ENCODE measurements around the gene TMEM259. TPM values are rescaled to one million over a fixed set of nuclear protein-coding genes. Genes with fewer than 3 reads are reported as not detected.

Gene TMEM259
- total RNA-seq, 1 donor from 2014 or later: 31.7 TPM

DNA sequence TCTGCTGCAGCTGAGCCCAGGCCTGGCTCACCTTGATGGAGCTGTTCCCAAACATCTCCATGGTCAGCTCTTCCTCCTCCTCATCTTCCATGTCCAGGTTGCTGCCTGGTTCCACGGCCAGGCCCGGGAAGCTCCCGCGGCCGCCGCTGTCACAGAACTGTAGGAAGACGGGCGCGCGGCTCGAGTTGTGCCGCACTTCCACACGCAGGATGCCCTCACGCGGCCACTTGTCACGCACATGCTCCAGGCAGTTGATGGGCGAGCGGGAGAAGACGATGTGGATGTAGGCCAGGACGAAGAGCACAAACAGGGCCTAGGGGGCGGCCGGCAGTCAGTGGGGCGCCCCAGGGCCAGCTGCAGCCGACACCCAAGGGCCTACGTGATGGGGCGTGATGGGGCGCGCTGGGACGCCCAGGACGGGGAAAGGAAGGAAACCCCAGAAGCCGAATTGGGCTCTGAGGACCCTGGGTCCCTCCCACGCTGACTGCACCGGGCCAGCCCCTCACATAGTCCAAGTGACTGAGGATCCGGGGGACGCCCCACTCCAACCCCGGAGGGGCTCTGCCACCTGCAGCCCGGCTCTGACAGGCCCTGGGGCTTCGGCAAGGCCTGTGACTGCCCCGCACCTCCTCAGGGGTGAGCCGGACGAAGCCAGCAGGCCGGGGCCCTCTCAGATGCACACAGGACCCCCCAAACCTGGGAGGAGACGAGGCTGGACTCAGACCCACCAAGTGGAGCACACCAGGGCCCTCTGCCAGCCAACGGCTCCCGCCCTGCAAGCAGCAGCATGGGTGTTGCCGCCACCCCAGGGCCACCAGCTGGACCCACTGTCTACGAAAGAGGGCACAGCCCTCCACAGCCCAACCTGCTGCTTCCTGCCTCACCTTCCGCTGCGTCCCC lies 6.5 kb downstream of the TMEM259 start:
- H4K20me1 ChIP-seq (ENCODE audit: low read depth): peaks cover 55% of the 10 kb centered on the region
- Mint-ChIP-seq H3K27me3 (ENCODE audit: insufficient read depth, low read depth) (no peaks in the 10 kb centered on the region), H3K36me3 (no peaks in the 10 kb centered on the region), H3K27ac (no peak overlapping the region), H3K4me1 (peaks cover 27% of the 10 kb centered on the region), H3K9me3 (no peaks in the 10 kb centered on the region), H3K4me3 (no peak overlapping the region)
- no peak overlapping the region for H3K27ac ChIP-seq
- no peak overlapping the region for H2AFZ ChIP-seq (replicated peaks)
- H3K4me1 ChIP-seq: peaks cover 14% of the 10 kb centered on the region
- no peaks in the 10 kb centered on the region for H3K36me3 ChIP-seq
- H3K9ac ChIP-seq: no peak overlapping the region
- no peaks in the 10 kb centered on the region for H3K27me3 ChIP-seq
- H3K4me2 ChIP-seq: no peak overlapping the region
- H3K9me3 ChIP-seq (ENCODE audit: low read depth): no peaks in the 10 kb centered on the region
- no peak for DNase-seq (ENCODE audit: low spot score)
- H3K4me3 ChIP-seq: no peak overlapping the region
- TF ChIP-seq EZH2 (IDR thresholded peaks at IDR 0.05): no peak
- TF ChIP-seq EZH2phosphoT487 (IDR thresholded peaks at IDR 0.05): no peak
- no peak for TF ChIP-seq CTCF (IDR thresholded peaks at IDR 0.05)
- H3F3A ChIP-seq (ENCODE audit: low read depth): no peaks in the 10 kb centered on the region
- H3K79me2 ChIP-seq (ENCODE audit: low read depth): peaks cover 53% of the 10 kb centered on the region

- peaks cover 43% of the 10 kb centered on the region for H4K20me1 ChIP-seq (ENCODE audit: low read depth)
- H3K27me3 Mint-ChIP-seq (ENCODE audit: insufficient read depth, low read depth): no peaks in the 10 kb centered on the region
These were observed 7.7 kb downstream of the TMEM259 start for GRCh38 chr19:1013218-1013617.

GRCh38 chr19:1012334-1012733 lies 8.6 kb downstream of the TMEM259 start:
- H3K4me3 Mint-ChIP-seq: no peak overlapping the region
- no peak overlapping the region for H3K27ac ChIP-seq
- H3K9me3 Mint-ChIP-seq: no peaks in the 10 kb centered on the region
- H3K4me1 ChIP-seq: peaks cover 9% of the 10 kb centered on the region
- no peaks in the 10 kb centered on the region for H3K27me3 ChIP-seq
- no peaks in the 10 kb centered on the region for H3K27me3 Mint-ChIP-seq (ENCODE audit: insufficient read depth, low read depth)
- no peak overlapping the region for H3K4me3 ChIP-seq
- H2AFZ ChIP-seq (replicated peaks): no peak overlapping the region
- H3K79me2 ChIP-seq (ENCODE audit: low read depth): peaks cover 32% of the 10 kb centered on the region
- H4K20me1 ChIP-seq (ENCODE audit: low read depth): peaks cover 35% of the 10 kb centered on the region
- peaks cover 19% of the 10 kb centered on the region for H3K4me1 Mint-ChIP-seq
- no peak overlapping the region for H3K9ac ChIP-seq
- H3K9me3 ChIP-seq (ENCODE audit: low read depth): no peaks in the 10 kb centered on the region
- no peak overlapping the region for H3K4me2 ChIP-seq
- no peak for DNase-seq (ENCODE audit: low spot score)
- no peak overlapping the region for H3K27ac Mint-ChIP-seq
- H3K36me3 Mint-ChIP-seq: no peaks in the 10 kb centered on the region
- H3F3A ChIP-seq (ENCODE audit: low read depth): no peaks in the 10 kb centered on the region
- no peaks in the 10 kb centered on the region for H3K36me3 ChIP-seq
- no peak for TF ChIP-seq CTCF (IDR thresholded peaks at IDR 0.05)
- no peak for TF ChIP-seq EZH2phosphoT487 (IDR thresholded peaks at IDR 0.05)
- TF ChIP-seq EZH2 (IDR thresholded peaks at IDR 0.05): no peak

More at GRCh38 chr19:1013218-1013617, 7.7 kb downstream of the TMEM259 start:
- TF ChIP-seq EZH2 (IDR thresholded peaks at IDR 0.05) (no peak), CTCF (IDR thresholded peaks at IDR 0.05) (no peak), EZH2phosphoT487 (IDR thresholded peaks at IDR 0.05) (no peak)
- no peaks in the 10 kb centered on the region for H3K36me3 ChIP-seq
- no peak overlapping the region for H3K4me2 ChIP-seq
- H3K27me3 ChIP-seq: no peaks in the 10 kb centered on the region
- no peak overlapping the region for H3K9ac ChIP-seq
- DNase-seq (ENCODE audit: low spot score): no peak
- Mint-ChIP-seq H3K4me3 (no peak overlapping the region), H3K27ac (no peak overlapping the region), H3K4me1 (peaks cover 22% of the 10 kb centered on the region), H3K9me3 (no peaks in the 10 kb centered on the region), H3K36me3 (no peaks in the 10 kb centered on the region)
- H3K9me3 ChIP-seq (ENCODE audit: low read depth): no peaks in the 10 kb centered on the region
- H3K4me3 ChIP-seq: no peak overlapping the region
- H3K27ac ChIP-seq: no peak overlapping the region
- H3F3A ChIP-seq (ENCODE audit: low read depth): no peaks in the 10 kb centered on the region
- peaks cover 9% of the 10 kb centered on the region for H3K4me1 ChIP-seq
- H2AFZ ChIP-seq (replicated peaks): no peak overlapping the region
- H3K79me2 ChIP-seq (ENCODE audit: low read depth): peaks cover 41% of the 10 kb centered on the region

Measured in neural progenitor cell (in vitro differentiated cells).